HL-60/S4 treated with phorbol 12-myristate 13-acetate at 8.2 ng/mL for 4 days and 3 days (cell line): Measurements from ENCODE around the gene CNOT1.
"Not testable (repeated sequence)": the region's sequence is repeated elsewhere in the genome, so short reads cannot be mapped to it uniquely, and the experiment has no call there.

Experiments
- in situ Hi-C: fragments of 300-500 bp; cut with MboI; formaldehyde crosslinking; loops from 2 replicates; pipeline ENCODE4 v1.15.0; 2022; ENCODE audit warnings: low sequenced_read_pairs

CNOT1 gene

GRCh38 chr16:58582971-58583765 is 46.5 kb downstream of the CNOT1 start:
- in situ Hi-C loops, result no loop called here

GRCh38 chr16:58582133-58582532 is 47.5 kb downstream of the CNOT1 start:
- in situ Hi-C loops, result no loop called here

DNA sequence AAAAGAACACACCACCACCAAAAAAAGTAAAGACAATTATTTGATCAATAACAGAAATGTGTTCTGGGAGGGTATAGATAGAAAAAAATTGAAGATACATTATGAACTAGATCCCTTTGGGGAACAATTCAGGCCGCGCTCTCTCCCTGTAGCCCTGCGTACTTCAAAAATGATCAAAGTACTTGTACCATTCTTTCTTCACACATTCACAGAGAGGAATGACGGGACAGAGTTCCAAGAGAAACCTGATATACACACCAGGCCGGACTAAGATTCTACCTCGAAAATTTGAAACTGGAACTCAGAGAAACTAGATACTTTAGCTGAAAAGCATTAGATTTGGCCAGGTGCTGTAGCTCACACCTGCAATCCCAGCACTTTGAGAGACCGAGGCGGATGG is 50.0 kb downstream of the CNOT1 start:
- in situ Hi-C loops, result no loop called here

DNA sequence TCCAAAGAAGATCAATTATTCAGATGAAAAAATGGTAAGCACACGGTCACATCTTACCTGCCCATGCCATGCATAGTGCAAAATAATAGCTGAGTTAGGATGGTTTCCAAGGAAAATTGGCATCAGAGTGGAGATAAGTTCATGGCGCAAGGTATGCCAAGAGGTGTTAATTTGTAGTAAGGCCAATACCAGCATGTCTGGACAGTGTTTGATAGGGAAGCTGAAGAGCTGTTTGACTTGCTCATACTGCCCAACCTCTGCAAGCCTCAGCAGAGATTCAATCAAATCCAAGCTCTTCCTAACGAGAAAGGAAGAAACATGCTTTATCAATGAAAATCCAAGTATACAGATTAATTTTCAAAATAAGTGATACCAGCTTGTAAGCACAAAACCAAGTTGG is 51.0 kb downstream of the CNOT1 start:
- in situ Hi-C loops, result no loop called here

GRCh38 chr16:58577141-58577540 is 52.5 kb downstream of the CNOT1 start:
- in situ Hi-C loops, result no loop called here

GRCh38 chr16:58574895-58575294 is 54.7 kb downstream of the CNOT1 start:
- in situ Hi-C loops, result no loop called here

- in situ Hi-C loops, result not testable (repeated sequence)
Observed at GRCh38 chr16:58565697-58566096, 63.9 kb downstream of the CNOT1 start.

DNA sequence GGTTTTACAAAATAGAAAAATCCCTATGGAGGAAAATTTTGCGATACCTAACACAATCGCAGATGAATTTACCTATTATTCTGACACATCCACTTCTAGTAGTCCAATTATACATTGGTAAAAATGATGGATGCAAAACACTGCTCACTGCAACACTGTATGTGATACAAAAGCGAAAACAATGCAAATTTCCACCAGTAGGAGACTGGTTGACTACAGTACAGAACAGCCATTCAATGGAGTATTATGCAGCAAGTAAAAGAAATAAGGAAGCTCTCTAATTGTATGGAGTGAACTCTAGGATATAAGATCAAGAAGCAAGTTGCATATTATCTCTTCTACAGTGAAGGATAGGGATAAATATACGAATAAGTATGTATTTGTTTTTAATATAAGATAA is 65.9 kb downstream of the CNOT1 start:
- in situ Hi-C loops, result no loop called here

DNA sequence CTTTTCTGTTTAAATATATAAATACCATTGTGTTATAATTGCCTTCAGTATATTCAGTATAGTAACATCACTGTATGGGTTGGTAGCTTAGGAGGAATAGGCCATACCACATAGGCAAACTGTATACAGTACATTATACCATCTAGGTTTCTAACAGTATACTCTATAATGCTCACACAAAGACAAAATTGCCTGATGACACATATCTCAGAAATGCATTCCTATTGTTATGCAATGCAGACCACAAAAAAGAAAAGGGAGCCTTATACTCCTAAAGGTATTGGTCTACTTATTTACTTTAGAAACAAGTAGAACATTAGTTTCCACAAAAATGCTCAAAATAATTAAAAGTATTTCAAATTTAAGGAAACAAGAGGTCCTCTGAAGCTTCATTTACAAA is 66.4 kb downstream of the CNOT1 start:
- in situ Hi-C loops, result no loop called here

- in situ Hi-C loops, result no loop called here
Observed at GRCh38 chr16:58556678-58557077, 72.9 kb downstream of the CNOT1 start.

- in situ Hi-C loops, result no loop called here
Observed at GRCh38 chr16:58551496-58551895, 78.1 kb downstream of the CNOT1 start.

- in situ Hi-C loops, result no loop called here
Observed at GRCh38 chr16:58548378-58548777, 81.2 kb downstream of the CNOT1 start.

DNA sequence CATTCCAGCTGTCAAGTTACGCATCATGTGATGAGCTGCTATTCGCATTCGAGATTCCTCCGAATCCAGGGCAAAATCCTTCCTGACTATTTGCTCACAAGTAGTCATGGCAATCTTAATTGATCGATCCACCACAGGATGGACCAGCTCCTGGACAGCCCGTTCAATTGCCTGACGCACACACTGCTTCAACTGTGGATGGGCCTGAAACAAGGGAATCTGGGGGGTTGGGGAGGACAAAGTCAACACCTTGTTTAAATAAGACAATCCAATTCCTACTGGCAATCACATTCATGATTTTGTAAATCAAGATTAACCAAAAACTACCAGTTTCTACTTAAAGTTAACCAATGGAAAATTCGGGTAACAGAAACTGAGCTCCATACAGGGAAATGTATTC is 85.9 kb downstream of the CNOT1 start:
- in situ Hi-C loops, result no loop called here

DNA sequence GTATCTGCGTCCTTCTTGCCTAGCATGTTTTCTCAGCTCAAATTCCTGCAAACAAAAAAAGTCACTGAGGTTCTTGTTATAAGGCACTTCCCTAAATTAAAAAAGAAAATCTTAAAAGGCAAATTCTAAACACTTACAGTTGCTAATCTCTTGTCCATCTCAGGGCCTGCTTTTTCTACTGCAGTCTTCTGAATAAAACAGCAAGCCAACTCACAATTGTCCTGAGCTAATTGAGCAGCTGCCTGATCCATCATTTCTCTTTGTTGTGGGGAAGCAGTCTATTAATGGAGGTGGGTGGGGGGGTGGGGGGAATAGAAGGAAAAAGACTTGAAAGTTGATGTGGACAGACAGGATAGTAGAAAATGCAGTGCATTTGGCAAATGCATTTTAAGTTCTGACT is 87.3 kb downstream of the CNOT1 start:
- in situ Hi-C loops, result no loop called here

GRCh38 chr16:58541711-58542110 is 87.9 kb downstream of the CNOT1 start:
- in situ Hi-C loops, result no loop called here

DNA sequence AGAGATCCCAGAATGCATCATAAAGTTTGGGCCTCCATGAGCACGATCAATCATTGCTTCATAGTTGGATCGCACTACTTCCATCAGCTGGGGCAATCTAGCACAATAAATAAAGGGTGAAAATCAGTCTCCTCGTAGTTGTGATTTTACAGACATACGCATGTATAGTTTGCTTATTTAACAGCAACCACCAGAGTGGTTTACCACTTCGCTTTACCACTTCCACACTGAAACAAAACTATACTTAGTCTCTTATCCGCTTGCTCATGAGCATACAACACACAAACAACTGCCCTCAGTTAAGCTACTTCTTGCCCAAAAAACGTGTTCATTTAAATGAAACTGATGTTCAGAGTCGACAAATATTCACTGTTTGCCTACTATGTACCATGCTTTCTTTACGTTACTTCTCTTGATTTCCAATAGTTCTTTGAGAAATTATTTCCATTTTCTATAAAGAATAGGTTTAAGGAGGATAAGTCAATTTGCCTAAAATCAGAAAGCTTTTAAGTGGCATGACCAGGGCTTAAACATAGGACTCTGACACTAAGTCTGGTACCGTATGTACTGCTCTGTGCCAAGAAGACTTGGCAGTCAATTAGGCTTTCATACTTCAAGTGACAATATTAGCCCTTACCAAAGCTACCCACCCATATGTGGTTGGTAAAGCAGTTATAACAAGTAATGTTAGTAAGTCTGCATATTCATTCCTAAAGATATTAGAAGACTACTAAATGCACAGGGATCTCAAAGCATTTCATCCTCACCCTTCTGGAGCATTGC is 92.3 kb downstream of the CNOT1 start:
- in situ Hi-C loops, result no loop called here

- in situ Hi-C loops, result no loop called here
Observed at GRCh38 chr16:58536278-58536677, 93.3 kb downstream of the CNOT1 start.

GRCh38 chr16:58535100-58535499 is 94.5 kb downstream of the CNOT1 start:
- in situ Hi-C loops, result no loop called here

DNA sequence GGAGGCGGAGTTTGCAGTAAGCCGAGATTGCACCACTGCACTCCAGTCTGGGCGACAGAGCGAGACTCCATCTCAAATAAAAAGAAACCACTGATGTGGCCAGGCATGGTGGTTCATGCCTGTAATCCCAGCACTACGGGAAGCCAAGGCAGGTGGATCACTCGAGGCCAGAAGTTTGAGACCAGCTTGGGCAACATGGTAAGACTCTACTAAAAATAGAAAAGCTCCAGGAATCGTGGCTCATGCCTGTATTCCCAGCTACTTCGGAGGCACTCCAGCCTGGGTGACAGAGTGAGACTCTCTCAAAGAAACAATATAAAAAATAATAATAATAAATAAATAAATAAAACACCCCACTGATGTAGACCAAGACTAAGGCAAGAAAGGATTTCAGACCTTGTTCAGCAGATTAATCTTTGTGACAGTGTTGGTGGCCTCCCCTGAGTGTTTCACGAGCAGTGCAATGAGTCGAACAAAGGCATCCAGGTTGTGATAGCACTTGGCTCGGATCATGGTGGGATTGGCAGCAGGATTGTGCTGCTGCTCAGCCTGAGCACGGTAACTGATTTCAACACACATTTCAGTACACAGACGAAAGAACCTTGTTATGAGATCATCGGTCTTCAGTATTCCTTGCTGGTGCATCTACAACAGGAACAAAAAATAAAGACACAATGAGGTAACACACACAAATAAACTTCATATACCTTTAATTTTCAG is 95.7 kb downstream of the CNOT1 start:
- in situ Hi-C loops, result no loop called here

- in situ Hi-C loops, result no loop called here
Observed at GRCh38 chr16:58532414-58532813, 97.2 kb downstream of the CNOT1 start.

- in situ Hi-C loops, result no loop called here
Observed at GRCh38 chr16:58530179-58530578, 99.4 kb downstream of the CNOT1 start.

DNA sequence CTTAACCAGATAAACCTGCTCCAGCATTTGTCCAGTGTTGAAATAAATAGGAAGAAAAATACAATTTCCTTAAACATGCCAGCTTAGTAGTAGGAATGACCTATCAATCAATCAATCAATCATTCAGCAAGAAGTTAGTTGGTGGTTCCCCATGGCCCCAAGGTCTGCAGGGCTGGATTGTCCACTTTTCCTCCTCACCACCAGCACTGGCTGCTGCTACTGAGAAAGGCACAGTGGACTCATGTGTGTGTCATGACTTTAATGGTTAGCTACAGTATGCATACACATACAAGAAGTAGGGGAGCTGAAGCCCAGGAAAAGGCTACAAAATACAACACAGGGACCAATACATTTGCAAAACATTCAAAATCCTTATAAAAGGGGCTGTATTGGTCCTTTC is 109.9 kb downstream of the CNOT1 start:
- in situ Hi-C loops, result no loop called here
